HG02943 (cell line): ENCODE data around the gene MGAT5.

ENCODE experiments used
- ATAC-seq: cut with Tn5 transposase; IDR thresholded peaks from one replicate; pipeline ENCODE4 v1.9.1; 2021; ENCODE audit warnings: mild to moderate bottlenecking, low read depth, moderate library complexity; ENCODE audit not compliant: unreplicated experiment

The MGAT5 gene

GRCh38 chr2:134253804-134254203, at the start of gene MGAT5:
Gene MGAT5 (plus strand): TSS chr2:134254072. CDS start chr2:134254404, 332 bp downstream.
- no peak for ATAC-seq

GRCh38 chr2:134205087-134205486, 48.8 kb upstream of the MGAT5 start:
- ATAC-seq, result no peak

GRCh38 chr2:134206031-134206430, 47.8 kb upstream of the MGAT5 start:
- no peak for ATAC-seq

- ATAC-seq, result no peak
Observed at GRCh38 chr2:134206573-134206972, 47.3 kb upstream of the MGAT5 start.

- no peak for ATAC-seq
Observed at GRCh38 chr2:134207589-134208209, 46.2 kb upstream of the MGAT5 start.

- ATAC-seq, result no peak
Observed at GRCh38 chr2:134208825-134209224, 45.0 kb upstream of the MGAT5 start.

GRCh38 chr2:134212746-134213145, 41.1 kb upstream of the MGAT5 start:
- no peak for ATAC-seq

- no peak for ATAC-seq
Observed at GRCh38 chr2:134216152-134216829, 37.6 kb upstream of the MGAT5 start.

GRCh38 chr2:134217351-134217750, 36.5 kb upstream of the MGAT5 start:
- no peak for ATAC-seq

GRCh38 chr2:134217924-134218323, 35.9 kb upstream of the MGAT5 start:
- no peak for ATAC-seq

GRCh38 chr2:134218414-134218813, 35.5 kb upstream of the MGAT5 start:
- no peak for ATAC-seq

GRCh38 chr2:134218930-134219658, 34.8 kb upstream of the MGAT5 start:
- peak; percentile 71 for ATAC-seq

- ATAC-seq, result no peak
Observed at GRCh38 chr2:134220344-134220974, 33.4 kb upstream of the MGAT5 start.

GRCh38 chr2:134224005-134224404, 29.9 kb upstream of the MGAT5 start:
- ATAC-seq, result no peak

GRCh38 chr2:134225173-134225572, 28.7 kb upstream of the MGAT5 start:
- ATAC-seq, result no peak

- ATAC-seq, result no peak
Observed at GRCh38 chr2:134225841-134226240, 28.0 kb upstream of the MGAT5 start.

- no peak for ATAC-seq
Observed at GRCh38 chr2:134226601-134227000, 27.3 kb upstream of the MGAT5 start.

GRCh38 chr2:134227666-134228065, 26.2 kb upstream of the MGAT5 start:
- no peak for ATAC-seq

- no peak for ATAC-seq
Observed at GRCh38 chr2:134228493-134228903, 25.4 kb upstream of the MGAT5 start.

- no peak for ATAC-seq
Observed at GRCh38 chr2:134229540-134229939, 24.3 kb upstream of the MGAT5 start.

GRCh38 chr2:134230885-134231284, 23.0 kb upstream of the MGAT5 start:
- ATAC-seq, result no peak
